ENCODE measurements around the gene ALDH8A1.

- no peak for TF ChIP-seq CTCF (IDR thresholded peaks at IDR 0.05; ENCODE audit: low read length)
- TF ChIP-seq EZH2 (IDR thresholded peaks at IDR 0.05; ENCODE audit: borderline replicate concordance, low read length): no peak
Observed at GRCh38 chr6:134997133-134997995, 47.5 kb upstream of the ALDH8A1 start.
